Immature natural killer cell (primary cell): ENCODE data around the gene KRT80. TPM values are rescaled to one million over a fixed set of nuclear protein-coding genes. Genes with fewer than 3 reads are reported as not detected.

Experiments
- DNase-seq, 3 donors: peaks; one replicate each; pipeline ENCODE4 v3.0.0; 2022; ENCODE audit warnings: mixed read lengths in 1 of 3
- H3K27ac Mint-ChIP-seq, 6 donors: one replicate each; pipeline ENCODE4 v1.8.0; 2020; ENCODE audit warnings: mixed read lengths in 6 of 6, mild to moderate bottlenecking in 5 of 6, inconsistent platforms in 4 of 6, moderate library complexity in 3 of 6
- H3K27me3 Mint-ChIP-seq, 3 donors: one replicate each; pipeline ENCODE4 v1.8.0; 2020 to 2021; ENCODE audit warnings: low read depth in 3 of 3, mild to moderate bottlenecking in 3 of 3, mixed read lengths in 3 of 3, moderate library complexity in 3 of 3, inconsistent platforms in 1 of 3
- H3K36me3 Mint-ChIP-seq, 3 donors: one replicate each; pipeline ENCODE4 v1.8.0; 2020; ENCODE audit warnings: mixed read lengths in 3 of 3, inconsistent platforms in 2 of 3, mild to moderate bottlenecking in 2 of 3
- H3K4me1 Mint-ChIP-seq, 2 donors: one replicate each; pipeline ENCODE4 v1.8.0; 2020; ENCODE audit warnings: inconsistent platforms in 2 of 2, mild to moderate bottlenecking in 2 of 2, mixed read lengths in 2 of 2, moderate library complexity in 1 of 2
- H3K4me3 Mint-ChIP-seq, 5 donors: one replicate each; pipeline ENCODE4 v1.8.0; 2020; ENCODE audit warnings: mild to moderate bottlenecking in 5 of 5, mixed read lengths in 5 of 5, inconsistent platforms in 3 of 5, moderate library complexity in 3 of 5
- H3K9me3 Mint-ChIP-seq, 6 donors: one replicate each; pipeline ENCODE4 v1.8.0; 2020; ENCODE audit warnings: mild to moderate bottlenecking in 6 of 6, mixed read lengths in 6 of 6, inconsistent platforms in 4 of 6, moderate library complexity in 3 of 6
- polyA plus RNA-seq, 3 donors: library from polyadenylated mRNA; unstranded; fragments of 300-500 nt; fragmentation: Illumina TruSeq; gene quantifications; one replicate each; pipeline ENCODE4 v1.2.3, GENCODE V29; 2021

KRT80 gene
- polyA plus RNA-seq, 3 donors from 2014 or later, result not detected

DNA sequence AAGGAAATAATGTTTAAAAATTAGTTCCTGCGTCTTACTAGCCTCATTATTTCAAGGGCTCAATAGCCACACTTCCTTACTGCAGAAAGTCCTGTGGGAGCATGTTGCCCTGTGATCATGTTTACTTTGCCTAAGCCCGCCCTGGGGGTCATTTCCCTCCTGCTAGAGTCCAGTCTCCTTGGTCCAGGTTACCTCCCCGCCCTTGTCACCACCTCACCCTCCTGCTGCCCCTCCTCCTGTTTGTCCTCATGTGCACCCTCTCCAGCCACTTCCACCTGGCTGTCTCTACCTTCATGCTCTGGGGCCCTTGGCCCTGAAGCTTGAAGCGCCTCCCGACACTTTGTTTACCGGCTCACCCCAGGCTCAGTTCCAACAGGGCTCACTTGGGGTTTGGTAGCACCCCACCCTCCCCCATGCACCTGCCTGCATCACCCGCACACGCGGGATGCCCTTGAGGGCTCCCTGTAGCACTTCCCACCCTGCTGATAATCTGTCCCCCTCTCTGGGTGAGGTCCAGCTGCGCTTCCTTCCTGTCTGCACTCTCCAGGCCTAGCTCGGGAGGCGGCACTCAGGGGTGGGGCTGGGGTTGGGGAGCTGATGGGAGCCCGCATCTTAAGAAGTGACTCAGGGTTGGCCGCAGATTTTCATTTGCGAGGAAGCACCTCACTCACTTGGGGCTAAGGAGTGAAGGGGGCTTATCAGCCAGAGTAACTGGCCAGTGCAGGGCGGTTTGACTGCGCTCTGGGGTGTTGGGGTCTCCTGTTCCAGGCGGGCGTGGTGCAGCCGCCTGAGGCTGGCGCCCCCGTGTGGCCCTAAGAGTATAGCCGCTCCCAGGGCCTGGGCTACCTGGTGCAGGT lies 72.2 kb downstream of the KRT80 start:
- H3K9me3 Mint-ChIP-seq, result peaks cover 0 to 2% (median 0%) of the 10 kb centered on the region in 6 donors
- H3K27ac Mint-ChIP-seq, result no peak overlapping the region
- no peak overlapping the region for H3K4me3 Mint-ChIP-seq
- H3K27me3 Mint-ChIP-seq, result peaks cover 0 to 28% (median 3%) of the 10 kb centered on the region in 3 donors
- DNase-seq, result no peak
- H3K4me1 Mint-ChIP-seq, result no peaks in the 10 kb centered on the region
- H3K36me3 Mint-ChIP-seq, result no peaks in the 10 kb centered on the region

Other genes starting within 250 kb of the KRT80 start
- 1 to 10 TPM in 1 of 3 donors, under 1 TPM in 1, not detected in 1; 0.52 to 1.4 TPM for gene ACVR1B, start 240.3 kb downstream of the KRT80 start, polyA plus RNA-seq
- gene TAMALIN, start 185.1 kb downstream of the KRT80 start, polyA plus RNA-seq, result 1 to 10 TPM; 1.1 to 3.1 (median 1.2) TPM
- 1 to 10 TPM in 2 of 3 donors, under 1 TPM in 1; 0.83 to 2.1 (median 1.3) TPM for gene NR4A1, start 140.6 kb downstream of the KRT80 start, polyA plus RNA-seq
- 10 to 100 TPM; 25.8 to 50.8 (median 32.2) TPM for gene ATG101, start 122.0 kb downstream of the KRT80 start, polyA plus RNA-seq
- not detected for gene SMIM41, start 112.3 kb downstream of the KRT80 start, polyA plus RNA-seq
- gene KRT7, start 41.2 kb upstream of the KRT80 start, polyA plus RNA-seq, result not detected
- gene KRT86, start 82.6 kb upstream of the KRT80 start, polyA plus RNA-seq, result 10 to 100 TPM in 2 of 3 donors, 1 to 10 TPM in 1; 6.6 to 13.1 (median 12.5) TPM
- 1 to 10 TPM; 2.2 to 3.7 (median 3.6) TPM for gene KRT81, start 99.5 kb upstream of the KRT80 start, polyA plus RNA-seq
- gene KRT83, start 129.4 kb upstream of the KRT80 start, polyA plus RNA-seq, result not detected
- gene KRT85, start 175.5 kb upstream of the KRT80 start, polyA plus RNA-seq, result not detected
- not detected for gene KRT84, start 193.6 kb upstream of the KRT80 start, polyA plus RNA-seq
- not detected for gene KRT82, start 214.3 kb upstream of the KRT80 start, polyA plus RNA-seq
- gene KRT75, start 242.4 kb upstream of the KRT80 start, polyA plus RNA-seq, result not detected